ENCODE results near the gene MYO5A.
"Not testable (repeated sequence)": the region's sequence is repeated elsewhere in the genome, so short reads cannot be mapped to it uniquely, and the experiment has no call there.

MYO5A gene
- total RNA-seq, result 160 to 165 reads per million in 2 donors

DNA sequence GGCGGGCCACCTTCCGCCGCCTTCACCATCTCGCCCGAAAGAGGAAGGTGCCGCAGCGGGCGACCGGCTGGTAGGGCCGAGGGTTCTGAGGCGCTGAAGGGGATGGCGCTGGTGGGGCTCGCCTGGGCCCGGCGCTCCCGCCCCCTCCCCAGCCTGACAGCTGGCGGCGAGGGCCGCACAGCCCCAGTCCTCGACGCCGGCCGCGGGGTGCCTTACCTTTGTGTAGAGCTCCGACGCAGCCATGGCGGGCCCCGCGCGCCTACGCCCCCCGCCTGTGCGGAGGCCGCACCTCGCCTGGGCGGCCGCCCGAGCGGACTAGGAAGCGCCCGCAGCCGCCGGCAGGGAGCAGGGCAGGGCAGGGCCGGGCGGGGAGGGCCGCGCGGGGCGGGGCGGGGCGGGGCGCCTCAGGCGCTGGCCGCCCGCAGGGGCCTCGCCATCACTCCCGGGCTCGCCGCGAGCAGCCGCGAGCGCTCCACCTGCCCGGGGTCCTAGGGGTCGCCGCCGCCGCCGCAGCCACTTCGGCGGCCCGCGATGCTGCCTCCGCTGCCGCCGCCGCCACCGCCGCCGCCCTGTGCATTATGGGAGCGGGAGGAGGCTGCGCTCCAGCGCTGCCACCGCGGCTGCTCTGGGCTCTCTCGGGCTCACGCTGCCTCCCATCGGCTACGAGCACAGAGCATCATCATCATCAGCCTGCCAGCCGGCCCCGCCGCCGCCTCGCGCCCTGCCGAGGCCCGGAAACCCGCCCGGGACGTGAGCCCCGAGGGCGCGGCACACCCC lies at the start of gene MYO5A:
TSS of gene MYO5A (minus strand) at position 317 of the 777 bp plus-strand sequence. CDS start at position 243, 74 bp downstream.
- DNase-seq, result peak; percentile 56 to 94 (median 78)

DNA sequence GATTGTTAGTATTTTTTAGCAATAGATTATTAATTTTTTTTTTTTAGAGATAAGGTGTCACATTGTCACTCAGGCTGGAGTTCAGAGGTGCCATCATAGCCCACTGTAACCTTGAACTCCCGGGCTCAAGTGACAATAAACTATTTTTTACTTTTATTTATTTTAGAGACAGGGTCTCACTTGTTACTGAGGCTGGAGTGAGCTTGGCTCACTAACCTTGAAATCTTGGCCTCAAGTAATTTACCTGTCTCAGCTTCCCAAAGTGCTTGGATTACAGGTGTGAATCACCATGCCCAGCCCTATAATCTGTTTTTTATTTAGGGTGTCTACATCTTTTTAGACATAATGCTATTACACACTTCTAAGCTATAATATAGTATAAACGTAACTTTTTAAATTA lies 48.0 kb upstream of the MYO5A start:
- DNase-seq, result no peak

DNA sequence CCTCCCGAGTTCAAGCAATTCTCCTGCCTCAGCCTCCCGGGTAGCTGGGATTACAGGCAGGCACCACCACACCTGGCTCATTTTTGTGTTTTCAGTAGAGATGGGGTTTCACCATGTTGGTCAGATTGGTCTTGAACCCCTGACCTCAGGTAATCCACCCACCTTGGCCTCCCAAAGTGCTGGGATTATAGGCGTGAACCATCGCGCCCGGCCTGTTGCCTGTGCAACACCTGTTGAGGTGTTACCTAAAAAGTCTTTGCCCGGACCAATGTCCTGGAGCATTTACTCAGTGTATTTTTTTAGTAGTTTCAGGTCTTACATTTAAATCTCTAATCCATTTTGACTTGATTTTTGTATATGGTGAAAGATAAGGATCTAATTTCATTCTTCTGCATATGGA lies 46.9 kb upstream of the MYO5A start:
- DNase-seq, result not testable (repeated sequence)

DNA sequence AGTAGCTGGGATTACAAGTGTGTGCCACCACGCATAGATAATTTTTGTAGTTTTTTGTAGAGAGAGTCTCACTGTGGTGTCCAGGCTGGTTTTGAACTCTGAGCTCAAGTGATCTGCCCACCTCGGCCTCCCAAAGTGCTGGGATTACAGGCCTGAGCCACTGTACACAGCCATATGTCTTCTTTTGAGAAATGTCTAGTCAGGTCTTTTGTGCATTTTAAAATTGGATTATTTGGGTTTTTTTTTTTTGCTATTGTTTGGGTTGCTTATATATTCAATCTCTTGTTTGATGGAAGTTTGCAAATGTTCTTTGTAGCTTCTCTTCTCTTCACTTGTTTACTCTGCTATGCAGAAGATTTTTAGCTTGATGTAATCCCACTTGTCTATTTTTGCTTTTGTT lies 46.4 kb upstream of the MYO5A start:
- no peak for DNase-seq

DNA sequence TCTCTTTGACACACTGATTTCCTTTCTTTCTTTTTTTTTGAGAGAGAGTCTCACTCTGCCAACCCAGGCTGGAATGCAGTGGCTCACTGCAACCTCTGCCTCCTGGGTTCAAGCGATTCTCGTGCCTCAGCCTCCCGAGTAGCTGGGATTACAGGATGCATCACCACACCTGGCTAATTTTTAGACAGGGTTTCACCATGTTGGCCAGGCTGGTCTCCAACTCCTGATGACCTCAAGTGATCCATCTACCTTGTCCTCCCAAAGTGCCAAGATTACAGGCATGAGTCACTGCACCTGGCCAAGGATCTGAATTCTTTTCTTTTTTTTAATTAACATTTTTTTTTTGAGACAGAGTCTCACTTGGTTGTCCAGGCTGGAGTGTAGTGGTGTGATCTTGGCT lies 45.9 kb upstream of the MYO5A start:
- DNase-seq, result not testable (repeated sequence)

DNA sequence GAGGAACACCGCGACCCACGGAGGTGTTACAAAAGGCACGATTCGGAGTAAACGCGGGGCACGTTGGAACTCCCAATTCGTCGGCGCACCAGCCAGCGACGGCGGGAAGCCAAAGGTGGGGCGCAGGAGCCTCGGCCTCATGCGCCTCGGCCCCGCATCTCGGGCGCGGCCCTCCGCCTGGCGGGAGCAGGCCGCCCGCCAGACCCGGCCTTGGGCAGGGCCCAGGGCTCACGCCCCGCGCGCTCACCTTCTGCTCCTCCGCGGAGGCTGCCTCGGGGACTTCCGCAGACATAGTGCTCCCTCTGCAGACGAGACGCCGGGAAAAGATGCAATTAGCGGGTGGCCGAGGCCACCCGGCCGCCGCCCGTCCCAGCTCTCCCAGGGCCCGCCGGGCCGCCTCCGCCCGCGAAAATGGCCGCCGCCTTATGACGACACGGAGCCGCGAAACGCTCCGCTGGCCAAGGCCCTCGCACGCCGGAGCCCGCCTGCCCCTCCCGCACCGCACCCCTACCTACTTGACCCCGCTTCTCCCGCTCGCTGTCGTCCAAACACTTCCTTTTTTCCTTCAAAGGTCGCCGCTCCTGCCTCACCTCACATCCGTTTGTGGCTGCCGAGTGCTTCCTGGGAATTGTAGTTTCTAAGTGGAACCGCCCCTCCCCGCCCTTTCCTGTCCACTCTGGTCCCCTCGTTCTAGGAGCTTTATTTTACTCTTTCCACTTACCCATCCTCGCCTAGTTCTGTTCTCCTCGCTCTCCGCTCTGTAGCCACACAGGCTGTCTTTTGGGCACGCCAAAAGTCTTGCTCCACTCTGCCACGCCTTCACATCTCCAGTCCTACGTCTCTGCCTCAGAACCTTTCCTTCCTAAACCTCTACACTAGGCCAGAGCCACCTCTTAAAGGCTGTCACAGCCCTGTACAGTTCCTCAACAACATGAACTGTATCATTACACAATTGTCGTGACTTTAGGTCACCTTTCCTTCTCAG lies 40.2 kb upstream of the MYO5A start, which contains the start of gene ARPP19:
TSS of gene ARPP19 (minus strand) at position 430 of the 985 bp plus-strand sequence. CDS start at position 292, 138 bp downstream.
- DNase-seq, result peak; percentile 58 to 94 (median 74)

DNA sequence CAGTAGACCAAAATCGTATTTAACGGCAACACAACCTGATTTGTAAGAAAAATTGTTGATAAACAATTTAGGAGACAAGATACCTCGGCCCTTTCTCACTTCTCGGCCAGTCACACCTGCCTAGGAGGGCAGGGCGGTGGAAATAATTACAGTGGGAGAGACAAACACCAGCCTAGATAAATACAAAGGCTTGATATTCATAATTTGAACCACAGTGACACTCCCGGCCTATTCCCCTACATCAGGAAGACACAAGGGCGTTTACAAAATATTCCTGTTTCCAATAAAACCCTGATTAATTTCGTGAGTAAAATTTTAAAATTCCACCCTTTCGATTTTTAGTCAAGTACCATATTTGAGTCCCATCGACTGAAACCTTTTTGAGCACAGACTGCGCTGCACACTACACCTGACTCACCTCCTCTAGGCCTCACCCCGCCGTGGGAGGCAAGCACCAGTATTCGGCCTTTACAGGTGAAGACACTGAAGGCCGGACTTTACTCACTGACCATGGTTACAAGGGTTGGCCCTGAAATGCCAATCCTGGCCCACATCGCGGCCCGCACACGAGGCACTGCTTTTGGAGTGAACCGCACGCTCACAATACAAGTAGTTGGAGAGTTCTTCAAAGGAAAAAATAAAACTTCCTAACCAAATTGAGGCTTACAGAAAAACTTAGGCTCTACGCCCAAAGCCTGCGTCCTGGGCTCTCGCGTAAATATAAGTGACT lies 39.4 kb upstream of the MYO5A start:
- DNase-seq, result peak in 2 of 5 experiments; percentile 25 to 50

DNA sequence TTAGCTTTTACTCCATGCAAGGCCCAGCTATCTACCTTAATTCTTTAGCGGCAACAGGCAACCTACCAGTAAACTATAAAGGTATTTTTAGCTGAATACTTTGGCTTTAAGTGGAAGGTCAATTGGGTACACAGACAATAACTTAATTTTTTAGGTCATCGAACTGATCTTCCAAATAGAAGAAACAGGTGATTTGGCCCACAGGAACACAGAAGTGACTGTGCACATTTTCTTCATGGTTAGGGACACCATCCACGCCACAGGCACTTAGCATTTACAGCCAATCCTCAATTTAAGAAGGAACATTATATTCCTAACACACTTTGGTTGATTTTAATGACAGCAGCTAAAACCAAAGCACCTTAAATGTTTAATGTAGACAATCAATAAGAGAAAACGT lies 38.2 kb upstream of the MYO5A start:
- DNase-seq, result no peak

DNA sequence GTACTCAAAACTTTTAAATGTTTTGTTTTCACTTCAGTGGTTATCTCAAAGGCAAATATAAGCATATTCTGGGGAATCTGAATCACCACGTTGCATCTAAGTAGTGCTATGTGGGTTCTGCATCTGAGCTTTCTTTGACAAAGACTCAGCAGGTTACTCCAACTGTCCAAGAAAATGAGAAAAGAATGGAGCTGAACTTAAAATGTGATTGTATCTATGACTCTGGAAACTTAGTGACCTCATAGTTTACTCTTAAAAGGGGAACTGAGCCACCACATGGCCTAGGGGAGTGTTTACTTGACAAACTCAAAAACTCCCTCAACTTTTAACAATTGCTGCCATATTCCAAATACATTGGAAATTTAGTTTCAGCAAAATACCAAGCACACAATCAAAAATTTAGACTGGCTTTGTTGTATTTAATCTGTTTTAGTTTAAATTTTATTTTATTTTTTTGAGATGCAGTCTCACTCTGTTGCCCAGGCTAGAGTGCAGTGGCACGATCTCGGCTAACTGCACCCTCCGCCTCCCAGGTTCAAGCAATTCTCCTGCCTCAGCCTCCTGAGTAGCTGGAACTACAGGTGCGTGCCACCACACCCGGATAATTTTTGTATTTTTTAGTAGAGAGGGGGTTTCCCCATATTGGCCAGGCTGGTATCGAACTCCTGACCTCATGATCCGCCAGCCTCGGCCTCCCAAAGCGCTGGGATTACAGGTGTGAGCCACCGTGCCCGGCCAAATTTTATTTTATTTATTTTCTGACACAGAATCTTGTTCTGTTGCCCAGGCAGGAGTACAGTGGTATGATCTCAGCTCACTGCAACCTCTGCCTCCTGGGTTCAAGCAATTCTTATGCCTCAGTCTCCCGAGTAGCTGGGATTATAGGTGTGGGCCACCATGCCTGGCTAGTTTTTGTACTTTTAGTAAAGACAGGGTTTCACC lies 37.0 kb upstream of the MYO5A start:
- DNase-seq, result peak in 1 of 5 experiments; percentile 54

DNA sequence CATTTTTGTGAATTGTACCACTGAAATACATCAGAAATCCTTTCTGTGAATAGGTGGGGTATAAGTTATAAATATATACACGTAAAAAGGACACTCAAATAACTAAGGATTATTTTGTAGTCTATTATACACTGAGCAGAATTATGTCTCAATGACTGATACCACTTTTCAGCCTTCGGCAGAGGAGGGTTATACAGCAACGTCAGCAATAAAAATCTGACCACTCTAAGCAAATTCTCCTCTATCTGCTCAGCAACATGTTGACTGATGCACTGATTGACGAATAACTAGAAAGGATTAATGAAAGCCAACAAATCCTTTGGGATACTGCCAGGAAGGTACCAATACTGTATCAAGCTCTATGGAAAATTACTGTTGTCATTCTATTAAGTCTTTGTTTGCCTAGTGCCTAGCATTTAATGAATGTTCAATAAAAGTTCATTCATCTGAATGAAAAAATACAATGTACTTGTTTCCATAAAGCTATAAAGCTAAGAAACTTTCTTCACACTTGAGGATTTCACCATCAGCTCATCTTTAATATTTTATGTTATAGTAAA lies 34.9 kb upstream of the MYO5A start:
- DNase-seq, result no peak

DNA sequence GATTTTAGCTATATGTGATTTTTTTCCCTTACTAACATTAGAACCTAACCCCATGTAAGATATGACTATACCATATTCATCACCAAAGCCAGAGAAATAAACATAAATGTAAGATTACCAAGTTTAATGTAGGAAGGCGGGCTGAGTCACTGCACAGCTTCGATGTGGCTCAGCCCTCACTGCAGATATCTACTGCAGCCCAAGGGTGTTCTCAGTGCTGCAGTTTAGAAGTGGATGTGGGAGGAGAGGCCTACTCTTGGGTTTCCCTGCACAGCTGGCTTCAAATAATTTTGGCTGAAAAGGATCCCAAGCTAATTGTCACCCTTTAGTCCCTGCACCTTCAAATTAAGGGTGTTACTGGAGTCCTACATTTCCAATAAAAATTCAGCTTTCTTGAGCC lies 30.9 kb upstream of the MYO5A start:
- DNase-seq, result peak in 2 of 5 experiments; percentile 35 to 84

DNA sequence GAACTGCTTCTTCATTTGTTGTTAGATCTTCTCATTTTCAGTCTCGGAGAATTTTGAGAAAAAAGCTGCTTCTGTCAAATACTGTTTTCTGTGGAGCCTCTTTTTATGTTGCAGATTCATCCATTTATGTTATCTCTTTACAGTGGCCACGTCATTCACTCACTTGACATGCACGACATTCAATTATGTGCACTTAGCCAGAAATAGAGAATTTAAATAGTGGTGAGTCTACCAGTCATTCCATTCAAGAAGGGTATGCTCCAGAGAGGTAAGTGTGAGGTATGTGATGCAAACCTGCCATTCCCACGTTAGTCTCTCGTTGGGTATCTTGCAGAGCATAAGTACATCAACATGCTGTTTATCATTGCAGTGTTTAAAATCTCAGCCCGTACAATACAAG lies 30.3 kb upstream of the MYO5A start:
- peak in 1 of 5 experiments; percentile 86 for DNase-seq

DNA sequence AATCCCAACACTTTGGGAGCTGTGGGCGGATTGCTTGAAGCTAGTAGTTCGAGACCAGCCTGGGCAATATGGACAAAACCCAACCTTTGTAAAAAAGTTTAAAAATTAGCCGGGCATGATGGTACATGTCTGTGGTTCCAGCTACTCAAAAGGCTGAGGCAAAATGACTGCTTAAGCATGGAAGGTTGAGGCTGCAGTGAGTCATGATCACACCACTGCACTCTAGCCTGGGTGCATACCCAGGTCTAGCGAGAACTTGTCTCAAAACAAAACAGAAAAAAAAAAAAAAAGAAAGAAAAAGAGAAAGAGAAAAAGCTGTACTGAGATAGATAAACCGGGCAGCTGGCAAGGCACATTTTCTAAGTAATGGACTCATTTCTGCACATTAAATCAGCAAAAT lies 29.5 kb upstream of the MYO5A start:
- DNase-seq, result peak in 3 of 5 experiments; percentile 3 to 93 (median 35)

DNA sequence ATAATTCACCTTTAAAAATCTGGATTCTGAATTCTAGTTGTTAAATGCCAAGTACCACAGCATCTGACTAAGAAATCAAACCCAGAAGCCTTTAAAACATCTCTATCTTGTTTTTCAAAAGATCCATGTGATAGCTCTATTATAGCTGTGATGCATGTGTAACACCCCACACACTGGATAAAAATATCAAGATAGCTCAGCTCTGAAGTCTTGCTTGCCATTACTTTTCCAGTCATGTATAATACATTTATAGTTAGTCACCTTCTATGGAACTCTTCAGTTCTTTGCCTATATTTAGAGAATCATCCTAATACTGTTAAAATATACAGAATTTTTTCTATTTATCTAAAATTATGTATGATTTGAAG lies 28.6 kb upstream of the MYO5A start:
- DNase-seq, result no peak

DNA sequence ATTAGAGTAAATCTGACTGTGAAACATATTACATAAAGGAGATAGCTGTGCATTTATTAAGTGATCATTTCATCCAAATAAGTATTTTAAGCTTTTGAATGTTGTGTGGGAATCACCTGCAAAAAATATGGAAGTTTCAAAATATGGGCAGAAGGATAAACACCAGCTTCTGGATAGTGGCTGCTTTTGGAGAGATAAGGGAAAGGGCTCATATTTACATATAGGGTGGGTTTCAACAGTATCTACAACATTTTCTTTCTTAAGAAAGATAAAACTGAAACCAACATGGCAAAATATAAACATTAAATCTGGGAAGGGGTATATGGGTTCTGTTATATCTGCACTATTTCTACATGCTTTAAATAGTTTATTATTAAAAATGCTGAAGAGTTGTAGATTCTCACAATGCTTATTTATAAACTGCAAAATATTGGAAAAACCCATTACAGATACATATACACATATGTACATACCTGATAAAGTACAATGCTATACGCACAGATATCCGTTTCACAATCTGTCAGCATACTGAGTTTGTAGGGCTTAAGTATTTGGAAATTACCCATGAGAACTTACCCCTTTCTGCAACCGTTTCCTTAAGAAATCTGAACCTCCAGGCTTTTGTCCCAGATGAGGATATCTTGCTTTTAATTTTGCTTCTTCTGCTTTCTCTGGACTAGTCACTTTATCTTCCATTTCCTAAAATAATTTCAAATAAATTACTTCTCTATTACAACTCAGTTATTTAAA lies 28.0 kb upstream of the MYO5A start:
- DNase-seq, result no peak

DNA sequence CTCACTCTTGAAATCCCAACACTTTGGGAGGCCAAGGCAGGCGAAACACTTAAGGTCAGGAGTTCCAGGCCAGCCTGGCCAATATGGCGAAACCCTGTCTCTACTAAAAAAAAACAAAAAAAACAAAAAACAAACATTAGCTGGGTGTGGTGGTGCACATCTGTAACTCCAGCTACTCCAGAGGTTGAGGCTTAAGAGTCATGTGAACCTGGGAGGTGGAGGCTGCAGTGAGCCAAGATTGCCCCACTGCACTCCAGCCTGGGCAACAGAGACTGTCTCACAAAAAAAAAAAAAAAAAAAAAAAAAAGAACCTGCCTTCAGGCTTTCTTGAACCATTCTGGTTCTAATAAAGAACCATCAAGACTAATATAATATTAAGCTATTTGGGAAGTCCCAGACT lies 23.6 kb upstream of the MYO5A start:
- no peak for DNase-seq

DNA sequence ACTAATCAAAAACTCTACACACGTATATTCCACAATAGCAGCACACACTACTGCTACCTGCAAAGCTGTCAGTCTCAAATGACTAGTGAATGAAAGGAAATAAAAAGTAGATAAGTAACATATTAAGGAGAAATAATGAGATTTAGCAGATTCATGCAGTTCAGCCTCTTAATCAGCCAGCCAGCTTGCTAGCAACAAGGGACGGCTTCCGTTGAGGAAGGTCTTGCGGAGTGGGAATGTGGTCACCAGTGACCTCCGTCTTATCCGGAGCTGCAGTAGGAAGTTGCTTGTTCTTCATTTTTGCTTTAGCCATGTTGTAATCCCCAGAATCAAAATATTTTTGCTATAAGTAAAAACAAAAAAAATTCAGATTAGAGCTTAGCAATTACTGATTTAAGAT lies 23.1 kb upstream of the MYO5A start:
- no peak for DNase-seq

DNA sequence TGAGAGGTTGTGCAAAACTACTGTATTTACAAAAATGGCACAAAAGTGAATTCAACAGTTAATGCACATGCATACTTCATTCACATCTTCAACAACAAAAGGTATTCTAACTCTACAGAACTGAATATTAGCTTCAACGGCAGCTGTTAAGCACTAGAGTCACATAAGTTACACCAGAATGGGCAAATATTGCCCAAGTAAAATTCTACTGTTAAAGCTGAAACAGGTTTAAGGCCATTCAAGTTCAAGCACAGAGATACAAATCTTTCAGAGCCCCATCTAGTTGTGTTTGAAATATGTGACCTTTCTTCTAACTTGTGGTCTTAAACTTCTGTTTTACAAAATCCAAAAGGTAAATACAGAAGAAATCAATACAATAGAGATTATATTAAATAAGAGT lies 22.5 kb upstream of the MYO5A start:
- not testable (repeated sequence) for DNase-seq

DNA sequence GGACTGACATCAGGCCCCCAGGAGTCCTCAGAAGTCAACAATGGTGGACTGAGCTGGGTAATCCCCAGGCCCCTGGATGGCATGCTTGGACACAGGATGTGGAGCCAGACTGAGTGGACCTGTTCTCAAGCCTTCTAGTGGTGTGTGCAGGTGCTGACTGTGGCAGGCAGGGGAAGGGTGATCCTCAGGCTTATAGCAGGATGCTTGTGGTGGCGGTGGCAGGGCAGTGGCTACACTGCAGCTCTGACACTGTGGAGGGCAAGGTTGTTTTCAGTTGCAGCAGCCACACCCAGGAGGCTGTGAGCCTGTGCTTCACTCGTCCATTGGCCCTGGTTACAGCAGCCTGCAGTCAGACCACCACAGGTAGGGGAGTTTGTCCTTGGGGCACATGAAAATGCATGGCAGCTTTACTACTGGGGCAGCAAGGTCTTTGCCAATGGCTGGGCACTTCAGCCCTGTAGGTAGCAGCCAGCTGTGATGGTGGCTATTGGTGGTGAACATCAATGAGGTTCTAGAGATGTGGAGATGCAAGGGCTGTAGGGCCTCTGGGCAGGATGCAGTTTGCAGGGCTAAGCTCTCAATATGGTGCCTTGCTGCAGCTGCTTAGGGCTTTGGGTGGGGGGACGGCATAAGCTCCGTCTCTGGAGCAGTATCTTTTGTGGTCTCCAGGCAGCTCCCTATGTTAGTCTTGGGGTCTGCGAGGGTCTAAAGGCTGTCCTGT lies 17.5 kb upstream of the MYO5A start:
- DNase-seq, result peak in 1 of 5 experiments; percentile 70
